Measurements from ENCODE around the gene CFAP141. TPM values are rescaled to one million over a fixed set of nuclear protein-coding genes. Genes with fewer than 3 reads are reported as not detected.

Gene CFAP141
- not detected in 2 replicates for polyA plus RNA-seq
- not detected in 2 replicates for polyA minus RNA-seq

GRCh38 chr1:154206196-154206595, at the start of gene CFAP141:
CFAP141 (minus strand) TSS chr1:154206333; CDS start chr1:154206307, 26 bp downstream.
- peak within 1 kb of the TSS; percentile 66 for H3K27ac ChIP-seq (ENCODE audit: low read length)

DNA sequence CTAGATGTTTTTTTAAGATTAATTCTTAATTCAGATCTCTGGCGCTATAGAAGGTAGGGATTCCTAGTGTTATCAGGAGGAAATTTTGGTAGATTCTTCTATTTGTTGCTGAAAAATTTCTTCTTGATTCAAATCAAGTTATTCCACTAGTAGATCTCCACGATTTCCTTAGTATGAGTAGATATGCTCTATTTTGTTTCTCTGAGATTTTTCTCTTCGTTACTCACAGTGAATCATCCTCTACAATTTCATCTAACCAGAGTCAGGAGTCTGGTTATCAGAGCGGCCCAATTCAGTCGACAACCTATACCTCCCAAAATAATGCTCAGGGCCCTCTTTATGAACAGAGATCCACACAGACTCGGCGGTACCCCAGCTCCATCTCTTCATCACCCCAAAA, 47.5 kb upstream of the CFAP141 start:
- H3F3A ChIP-seq (ENCODE audit: insufficient read depth, low read length, poor library complexity, severe bottlenecking): no peaks in the 10 kb centered on the region
- H3K36me3 ChIP-seq (ENCODE audit: insufficient read depth, low read length): peaks cover 11% of the 10 kb centered on the region
- H3K9me2 ChIP-seq (ENCODE audit: insufficient read depth, low read length): no peaks in the 10 kb centered on the region
- H4K20me1 ChIP-seq (ENCODE audit: insufficient read depth): no peaks in the 10 kb centered on the region
- H3K27ac ChIP-seq (ENCODE audit: low read length): no peak overlapping the region
- no peaks in the 10 kb centered on the region for H3K27me3 ChIP-seq (ENCODE audit: insufficient read depth, low read depth, low read length)
- H3K79me2 ChIP-seq (replicated peaks; ENCODE audit: insufficient read depth, low read length): no peaks in the 10 kb centered on the region
- no peaks in the 10 kb centered on the region for H3K9me3 ChIP-seq (ENCODE audit: low read length)
- no peak overlapping the region for H3K4me3 ChIP-seq (ENCODE audit: low read length)
- H2AFZ ChIP-seq (ENCODE audit: low read depth, low read length): no peak overlapping the region
- H3K4me2 ChIP-seq (ENCODE audit: low read length): no peak overlapping the region
- no peak overlapping the region for H3K9ac ChIP-seq (ENCODE audit: low read length)
- no peak for TF ChIP-seq EZH2 (IDR thresholded peaks at IDR 0.05; ENCODE audit: borderline replicate concordance, insufficient read depth, low read length, poor library complexity, severe bottlenecking)
- no peak for TF ChIP-seq MXI1 (conservative IDR thresholded peaks at IDR 0.05; ENCODE audit: poor library complexity, severe bottlenecking)
- no peak for TF ChIP-seq TAF1 (IDR thresholded peaks at IDR 0.05; ENCODE audit: low read depth)
- no peak for TF ChIP-seq RAD21 (conservative IDR thresholded peaks at IDR 0.05)
- no peak for TF ChIP-seq SMC3 (conservative IDR thresholded peaks at IDR 0.05; ENCODE audit: poor library complexity)
- no peak for TF ChIP-seq EP300 (conservative IDR thresholded peaks at IDR 0.05; ENCODE audit: poor library complexity, severe bottlenecking)
- no peak for TF ChIP-seq CTCF (IDR thresholded peaks at IDR 0.05; ENCODE audit: poor library complexity, severe bottlenecking)

More at GRCh38 chr1:154206196-154206595, at the start of gene CFAP141:
- H3K9me3 ChIP-seq (ENCODE audit: low read length): no peaks in the 10 kb centered on the region
- no peaks in the 10 kb centered on the region for H3K79me2 ChIP-seq (replicated peaks; ENCODE audit: insufficient read depth, low read length)
- TF ChIP-seq SMC3 (conservative IDR thresholded peaks at IDR 0.05; ENCODE audit: poor library complexity): no peak
- TF ChIP-seq EP300 (conservative IDR thresholded peaks at IDR 0.05; ENCODE audit: poor library complexity, severe bottlenecking): peak; percentile 37
- TF ChIP-seq MXI1 (conservative IDR thresholded peaks at IDR 0.05; ENCODE audit: poor library complexity, severe bottlenecking): peak; percentile 45
- TF ChIP-seq TAF1 (IDR thresholded peaks at IDR 0.05; ENCODE audit: low read depth): no peak
- no peak for TF ChIP-seq RAD21 (conservative IDR thresholded peaks at IDR 0.05)
- no peak for TF ChIP-seq CTCF (IDR thresholded peaks at IDR 0.05; ENCODE audit: poor library complexity, severe bottlenecking)
- no peak for TF ChIP-seq POLR2AphosphoS5 (IDR thresholded peaks at IDR 0.05)
- no peak for TF ChIP-seq REST (IDR thresholded peaks at IDR 0.05; ENCODE audit: borderline replicate concordance)
- TF ChIP-seq EZH2 (IDR thresholded peaks at IDR 0.05; ENCODE audit: borderline replicate concordance, insufficient read depth, low read length, poor library complexity, severe bottlenecking): no peak
- no peaks in the 10 kb centered on the region for H4K20me1 ChIP-seq (ENCODE audit: insufficient read depth)
- H2AFZ ChIP-seq (ENCODE audit: low read depth, low read length): no peak within 1 kb of the TSS
- peaks cover 7% of the 10 kb centered on the region for H3K36me3 ChIP-seq (ENCODE audit: insufficient read depth, low read length)
- H3F3A ChIP-seq (ENCODE audit: insufficient read depth, low read length, poor library complexity, severe bottlenecking): no peaks in the 10 kb centered on the region
- H3K4me2 ChIP-seq (ENCODE audit: low read length): no peak within 1 kb of the TSS
- no peak within 1 kb of the TSS for H3K9ac ChIP-seq (ENCODE audit: low read length)
- no peaks in the 10 kb centered on the region for H3K27me3 ChIP-seq (ENCODE audit: insufficient read depth, low read depth, low read length)
- H3K4me3 ChIP-seq (ENCODE audit: low read length): peak within 1 kb of the TSS; percentile 10
- H3K9me2 ChIP-seq (ENCODE audit: insufficient read depth, low read length): no peaks in the 10 kb centered on the region
